Stimulated activated CD8-positive, alpha-beta memory T cell treated with anti-CD3 and anti-CD28 coated beads, Interleukin-12 subunit alpha, Interleukin-12 subunit beta, amount 100 ng/mL, for 1 hour (primary cell): ENCODE measurements around the gene CCDC107.
"Not testable (repeated sequence)": the region's sequence is repeated elsewhere in the genome, so short reads cannot be mapped to it uniquely, and the experiment has no call there.

Source experiments
- DNase-seq: peaks from one replicate; pipeline ENCODE4 v3.0.0-alpha.2; 2020; ENCODE audit warnings: low read depth

CCDC107 gene

DNA sequence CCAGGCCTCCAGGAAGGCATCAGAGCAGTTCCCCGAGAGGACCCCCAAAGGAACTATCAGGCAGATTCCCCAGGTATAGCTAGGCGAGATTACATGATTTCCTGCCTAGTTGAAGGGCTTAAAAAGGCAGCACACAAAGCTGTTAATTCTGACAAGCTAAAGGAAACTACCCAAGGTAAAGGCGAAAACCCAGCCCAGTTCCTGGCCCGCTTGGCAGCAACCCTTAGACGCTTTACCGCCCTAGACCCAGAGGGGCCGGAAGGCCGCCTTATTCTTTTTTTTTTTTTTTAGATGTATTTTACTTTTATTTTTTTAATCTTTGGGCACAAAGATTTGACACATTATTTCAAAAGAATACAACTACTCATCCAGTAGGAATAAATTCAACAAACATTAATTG, 19.3 kb upstream of the CCDC107 start:
- DNase-seq: not testable (repeated sequence)

DNA sequence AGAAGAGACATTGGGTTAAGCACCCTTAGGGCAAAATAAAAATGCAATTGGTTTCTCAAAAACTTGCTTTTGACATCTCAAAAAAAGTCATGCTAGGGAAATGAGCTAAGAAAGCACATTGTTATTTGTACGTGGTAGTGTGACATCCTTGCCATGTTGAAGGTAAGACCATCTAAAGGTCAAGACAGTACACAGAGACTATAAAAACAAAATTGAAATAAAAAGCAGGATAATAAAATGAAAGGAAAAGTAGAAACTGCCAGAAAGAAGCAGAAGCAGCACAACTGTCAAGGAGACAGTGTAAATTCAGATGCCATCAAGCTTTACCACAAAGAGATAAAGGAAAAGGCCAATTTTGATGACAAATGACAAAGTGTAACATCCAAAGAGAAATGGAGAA, 18.9 kb upstream of the CCDC107 start:
- DNase-seq: not testable (repeated sequence)

DNA sequence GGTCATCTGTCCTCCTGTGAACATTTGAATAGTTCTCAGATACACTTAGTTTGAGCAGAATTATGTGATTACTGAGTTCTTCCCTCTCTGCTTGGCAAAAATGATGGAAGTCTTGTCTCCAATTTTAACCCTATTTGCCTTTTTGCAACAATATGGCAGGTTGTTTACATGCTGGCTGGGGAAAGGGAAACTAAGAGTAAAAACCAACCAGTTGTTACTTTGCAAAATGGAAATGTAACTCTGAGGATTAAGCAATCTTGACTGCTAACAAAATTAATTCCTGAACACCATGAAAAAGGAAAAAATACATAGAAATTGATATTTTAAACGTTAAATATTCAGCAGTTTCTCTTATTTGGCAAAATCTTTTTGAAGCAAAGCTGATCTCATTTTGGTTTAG, 18.5 kb upstream of the CCDC107 start:
- DNase-seq: no peak

DNA sequence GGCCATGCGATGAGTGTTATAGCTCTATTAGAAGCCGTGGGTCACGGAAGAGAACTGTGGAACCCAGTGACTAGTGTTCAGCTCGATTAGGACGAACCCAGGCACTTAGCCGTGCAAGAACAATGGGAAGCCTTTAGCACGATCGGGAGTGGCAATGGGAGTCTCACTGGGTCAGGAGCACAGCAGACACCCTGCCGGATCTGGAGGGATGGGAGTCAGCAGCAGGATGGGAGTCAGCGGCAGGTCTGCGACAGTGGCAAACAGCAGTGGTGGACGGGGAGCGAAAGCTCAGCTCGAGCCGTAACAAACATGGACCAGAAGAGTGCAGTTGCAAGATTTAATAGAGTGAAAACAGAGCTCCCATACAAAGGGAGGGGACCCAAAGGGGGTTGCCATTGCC, 17.7 kb upstream of the CCDC107 start:
- not testable (repeated sequence) for DNase-seq

DNA sequence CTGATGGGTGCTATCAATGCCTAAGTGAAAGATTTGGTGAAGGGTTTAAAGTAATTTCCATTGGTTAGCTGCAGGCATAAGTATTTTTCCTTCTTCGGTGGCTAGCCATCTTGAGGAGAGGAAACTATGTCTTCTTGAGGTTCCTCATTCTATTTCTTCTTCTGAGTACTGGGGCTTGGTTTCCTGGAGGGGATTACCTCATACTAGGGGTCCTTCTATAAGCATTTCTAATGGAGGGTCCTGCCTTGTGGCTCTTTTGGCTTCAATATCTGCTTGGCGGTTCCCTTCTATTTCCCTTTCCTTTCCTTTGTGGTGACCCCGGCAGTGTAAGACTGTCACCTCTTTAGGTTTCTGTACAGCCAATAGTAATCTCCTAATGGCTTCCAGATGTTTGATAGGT, 16.6 kb upstream of the CCDC107 start:
- DNase-seq: not testable (repeated sequence)

DNA sequence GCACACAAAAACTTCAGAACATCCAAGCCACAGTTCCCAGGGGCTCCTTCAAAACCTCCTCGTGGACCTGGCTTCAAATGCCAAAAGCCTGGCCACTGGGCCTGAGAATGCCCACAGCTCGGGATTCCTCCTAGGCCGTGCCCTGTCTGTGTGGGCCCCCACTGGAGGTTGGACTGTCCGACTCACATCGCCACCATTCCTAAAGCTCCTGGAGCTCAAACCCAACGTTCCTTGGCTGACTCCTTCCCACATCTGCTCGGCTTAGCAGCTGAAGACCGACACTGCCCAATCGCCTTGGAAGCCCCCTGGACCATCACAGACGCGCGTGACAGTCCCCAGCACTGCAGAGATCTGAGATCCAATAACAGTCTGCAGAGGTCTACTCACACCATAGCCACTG, 15.0 kb upstream of the CCDC107 start:
- no peak for DNase-seq

DNA sequence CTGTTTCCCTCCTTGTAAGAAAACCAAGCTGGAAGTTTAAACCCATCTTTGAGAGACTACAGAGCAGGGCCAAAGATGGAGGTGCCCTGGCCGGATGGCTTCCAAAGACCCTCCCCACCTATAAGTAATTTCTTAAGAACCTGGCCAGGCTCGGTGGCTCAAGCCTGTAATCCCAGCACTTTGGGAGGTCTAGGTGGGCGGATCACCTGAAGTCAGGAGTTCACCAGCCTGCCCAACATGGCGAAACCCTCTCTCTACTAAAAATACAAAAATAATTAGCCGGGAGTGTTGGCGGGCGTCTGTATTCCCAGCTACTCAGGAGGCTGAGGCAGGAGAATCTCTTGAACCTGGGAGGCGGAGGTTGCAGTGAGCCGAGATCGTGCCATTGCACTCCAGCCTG, 12.4 kb upstream of the CCDC107 start:
- not testable (repeated sequence) for DNase-seq

DNA sequence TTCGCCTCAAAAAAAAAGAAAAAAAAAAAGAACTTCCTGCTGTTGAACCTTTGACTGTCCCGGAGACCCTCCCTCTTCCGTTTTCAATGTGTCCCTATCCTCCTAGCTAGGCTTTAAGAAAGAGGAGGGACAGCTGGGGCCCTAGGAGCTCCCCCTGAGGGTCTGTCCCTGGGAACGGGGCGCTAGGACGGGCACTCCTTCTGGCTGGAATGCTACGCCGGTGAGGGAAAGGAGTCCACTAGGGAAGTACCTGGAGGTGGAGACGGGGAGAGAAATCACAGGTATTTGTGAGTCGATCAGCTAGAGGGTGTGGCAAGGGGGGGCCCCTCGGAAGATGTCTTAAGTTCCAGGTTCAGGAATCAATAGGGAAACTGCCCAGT, 11.9 kb upstream of the CCDC107 start:
- no peak for DNase-seq

DNA sequence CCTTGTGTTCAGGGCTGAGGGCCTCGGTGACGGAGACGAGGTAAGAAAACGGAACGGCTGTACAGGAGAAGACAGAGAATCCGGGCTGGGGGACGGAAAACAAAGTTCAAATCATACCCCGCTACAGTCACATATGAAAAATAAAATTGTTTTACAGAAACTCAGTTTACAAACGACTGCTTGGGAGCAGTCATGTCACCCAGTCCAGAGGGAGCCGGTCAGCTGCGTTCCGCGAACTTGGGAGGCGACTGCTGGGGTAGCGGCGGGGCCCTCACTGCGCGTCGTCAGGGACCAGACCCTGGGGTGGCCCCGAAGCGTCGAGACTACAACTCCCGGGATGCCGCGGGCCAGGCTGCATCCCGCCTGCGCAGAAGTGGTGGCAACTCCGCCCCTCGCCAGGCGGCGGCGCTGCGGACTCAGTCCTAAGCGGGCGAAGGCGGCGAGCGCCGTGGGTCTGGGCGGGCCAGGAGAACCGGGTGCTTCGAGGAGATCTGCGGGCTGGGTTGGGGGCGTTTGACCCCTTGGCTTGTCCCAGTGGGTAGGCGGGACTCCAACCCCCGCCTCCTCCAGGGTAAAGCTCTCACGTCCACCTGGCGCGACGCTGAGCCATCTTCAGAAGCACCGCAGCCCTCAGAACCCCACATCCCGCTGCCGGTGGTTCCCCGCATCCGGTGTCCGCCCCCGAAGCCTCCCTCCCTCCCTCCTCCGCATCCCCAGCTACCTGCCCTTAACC, 11.4 kb upstream of the CCDC107 start:
- DNase-seq: peak; percentile 83

DNA sequence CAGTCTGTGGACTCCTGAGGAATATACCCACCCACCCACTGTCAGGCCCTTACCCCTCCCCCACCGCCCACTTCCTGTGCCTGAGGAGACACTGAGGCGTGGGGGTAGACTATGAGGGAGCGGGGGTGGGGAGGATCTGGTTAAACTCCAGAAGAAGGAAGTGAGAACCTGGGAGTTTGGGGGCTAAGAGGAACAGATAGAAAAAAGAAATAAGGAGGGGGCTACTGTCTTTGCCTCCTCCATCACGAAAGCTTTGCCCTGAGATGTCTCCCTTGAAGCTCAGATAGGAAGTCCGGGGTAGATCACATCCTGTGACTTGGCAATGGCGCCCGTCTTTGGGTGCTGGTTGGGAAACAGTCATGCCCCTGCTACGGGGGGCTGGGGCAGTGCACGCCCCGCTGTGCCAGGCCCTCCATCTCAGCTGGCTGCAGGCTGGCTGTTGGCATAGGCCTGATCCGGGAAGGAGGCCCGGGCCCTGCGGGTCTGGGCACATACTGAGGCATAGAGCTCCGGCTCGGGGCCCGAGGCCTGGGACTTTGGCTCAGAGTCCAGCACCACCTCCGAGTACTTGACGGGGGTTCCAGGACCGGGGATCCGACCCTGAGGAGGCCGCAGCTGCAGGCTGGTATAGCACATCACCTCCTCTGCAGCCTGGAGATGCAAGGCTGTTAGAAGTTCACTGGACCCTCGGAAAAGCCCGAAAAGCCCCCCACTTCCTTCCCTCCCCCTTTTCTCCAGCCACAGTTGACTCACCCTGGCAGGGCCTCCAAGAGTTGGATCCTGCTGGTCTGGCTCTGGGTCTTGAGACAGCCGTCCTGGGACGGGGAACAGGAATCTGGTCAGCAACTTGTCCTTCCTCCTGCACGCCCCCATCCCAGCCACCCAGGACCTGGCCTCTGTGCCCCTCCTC, 8.4 kb upstream of the CCDC107 start:
- DNase-seq: no peak

DNA sequence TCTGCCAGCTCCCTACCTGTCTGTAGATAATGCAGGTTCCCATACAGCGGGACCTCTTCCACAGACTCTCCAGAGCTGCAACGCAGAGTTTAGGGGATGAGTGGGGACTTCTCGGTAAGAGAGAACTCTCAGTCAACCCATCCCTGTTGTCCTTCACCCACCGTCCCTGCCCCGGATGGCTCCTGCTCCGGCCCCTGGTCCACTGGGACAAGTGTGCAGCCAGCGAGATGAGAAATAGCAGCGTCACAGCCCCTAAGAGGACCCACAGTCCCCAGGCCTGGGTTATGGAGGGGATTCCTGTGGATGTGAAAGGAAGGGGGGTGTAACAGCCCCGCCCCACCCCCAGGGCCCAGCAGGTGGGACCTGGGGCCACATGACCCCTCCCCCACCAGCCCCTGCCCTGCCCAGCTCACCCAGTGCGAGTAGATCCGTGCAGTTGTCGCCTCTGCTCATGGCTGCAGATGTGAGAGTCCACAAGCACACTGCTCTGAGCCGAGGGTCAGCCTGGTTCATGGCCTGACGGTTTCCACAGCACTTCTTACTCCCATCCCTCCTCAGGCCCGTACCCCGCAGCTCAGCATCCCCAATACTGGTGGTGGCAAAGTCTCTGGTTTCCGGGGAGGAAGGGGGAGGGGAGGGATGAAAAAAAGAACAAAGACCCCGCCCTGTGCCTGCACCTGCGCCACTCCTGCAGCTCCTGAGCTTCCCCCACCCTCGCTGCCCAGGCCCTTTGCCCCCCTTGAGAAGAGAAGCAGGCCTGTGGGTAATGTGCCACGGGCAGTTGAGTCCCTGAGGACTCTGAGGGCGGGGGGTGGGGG, 7.5 kb upstream of the CCDC107 start, which contains the start of gene SIT1:
SIT1 (minus strand) TSS at position 591 of the 818 bp plus-strand sequence; CDS start at position 513, 78 bp downstream.
- DNase-seq: no peak

DNA sequence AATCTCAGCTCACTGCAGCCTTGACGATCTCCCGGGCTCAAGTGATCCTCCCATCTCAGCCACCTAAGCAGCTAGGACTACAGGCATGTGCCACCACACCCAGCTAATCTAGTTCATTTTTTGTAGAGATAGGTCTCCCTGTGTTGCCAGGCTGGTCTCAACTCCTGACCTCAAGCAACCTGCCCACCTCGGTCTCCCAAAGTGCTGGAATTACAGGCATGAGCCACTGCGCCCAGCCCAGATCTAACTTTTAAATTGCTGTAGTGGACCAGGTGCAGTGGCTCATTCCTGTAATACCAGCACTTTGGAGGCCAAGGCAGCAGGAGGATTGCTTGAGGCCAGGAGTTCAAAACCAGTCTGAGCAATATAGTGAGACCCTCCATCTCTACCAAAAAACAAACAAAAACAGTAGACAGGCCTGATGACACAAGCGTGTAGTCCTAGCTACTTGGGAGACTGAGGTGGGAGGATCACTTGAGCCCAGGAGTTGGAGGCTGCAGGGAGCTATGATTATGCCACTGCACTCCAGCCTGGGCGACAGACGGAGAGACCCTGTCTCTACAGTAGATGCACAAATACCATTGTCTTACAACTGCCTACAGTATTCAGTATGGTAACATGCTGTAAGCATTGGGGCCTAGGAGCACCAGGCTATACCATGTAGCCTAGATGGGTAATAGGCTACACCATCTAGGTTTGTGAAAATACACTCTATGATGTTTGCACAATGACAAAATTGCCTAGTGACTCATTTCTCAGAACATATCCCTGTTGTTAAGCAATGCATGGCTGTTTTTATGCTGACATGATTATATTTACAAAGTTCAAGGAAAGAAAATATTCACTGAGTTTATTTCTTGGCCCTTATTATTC, 5.9 kb upstream of the CCDC107 start:
- no peak for DNase-seq

DNA sequence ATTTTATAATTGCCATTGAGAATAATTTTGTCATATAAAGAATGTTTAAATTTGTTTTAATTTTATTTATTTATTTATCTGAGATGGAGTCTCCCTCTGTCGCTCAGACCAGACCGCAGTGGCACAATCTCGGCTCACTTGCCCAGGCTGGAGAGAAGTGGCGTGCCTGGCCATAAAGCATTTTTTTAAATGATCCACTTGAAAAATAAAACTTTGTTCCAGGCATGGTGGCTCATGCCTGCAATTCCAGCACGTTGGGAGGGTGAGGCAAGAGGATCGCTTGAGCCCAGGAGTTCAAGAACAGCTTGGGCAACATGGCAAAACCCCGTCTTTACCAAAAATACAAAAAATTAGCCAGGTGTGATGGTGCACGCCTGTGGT, 5.3 kb upstream of the CCDC107 start:
- no peak for DNase-seq

DNA sequence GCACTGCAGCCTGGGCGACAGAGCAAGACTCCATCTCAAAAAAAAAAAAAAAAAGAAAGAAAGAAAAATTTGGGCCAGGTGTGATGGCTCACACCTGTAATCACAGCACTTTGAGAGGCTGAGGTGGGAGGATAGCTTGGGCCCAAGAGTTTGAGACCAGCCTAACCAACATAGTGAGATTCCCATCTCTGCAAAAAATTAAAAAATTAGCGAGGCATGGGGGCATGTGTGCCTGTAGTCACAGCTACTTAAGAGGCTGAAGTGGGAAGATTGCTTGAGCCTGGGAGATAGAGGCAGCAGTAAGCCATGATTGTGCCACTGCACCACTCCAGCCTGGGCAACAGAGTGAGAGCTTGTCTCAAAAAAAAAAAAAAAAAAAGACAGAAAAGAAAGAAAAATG, 4.5 kb upstream of the CCDC107 start:
- no peak for DNase-seq

DNA sequence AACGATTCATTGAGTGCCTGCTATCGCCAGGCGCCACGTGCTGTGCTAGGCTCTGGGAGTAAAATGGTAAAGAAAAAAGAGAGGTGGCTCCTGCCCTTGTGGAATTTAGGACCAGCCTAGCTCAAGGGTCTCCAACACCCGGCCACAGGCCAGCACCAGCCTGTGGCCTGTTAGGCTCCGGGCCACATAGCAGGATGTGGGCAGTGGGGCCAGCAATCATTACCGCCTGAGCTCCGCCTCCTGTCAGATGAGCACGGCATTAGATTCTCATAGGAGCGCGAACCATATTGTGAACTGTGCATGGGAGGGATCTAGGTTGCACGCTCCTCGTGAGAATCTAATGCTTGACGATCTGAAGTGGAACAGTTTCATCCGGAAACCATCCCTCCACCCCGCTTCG, 1.7 kb upstream of the CCDC107 start:
- DNase-seq: no peak

DNA sequence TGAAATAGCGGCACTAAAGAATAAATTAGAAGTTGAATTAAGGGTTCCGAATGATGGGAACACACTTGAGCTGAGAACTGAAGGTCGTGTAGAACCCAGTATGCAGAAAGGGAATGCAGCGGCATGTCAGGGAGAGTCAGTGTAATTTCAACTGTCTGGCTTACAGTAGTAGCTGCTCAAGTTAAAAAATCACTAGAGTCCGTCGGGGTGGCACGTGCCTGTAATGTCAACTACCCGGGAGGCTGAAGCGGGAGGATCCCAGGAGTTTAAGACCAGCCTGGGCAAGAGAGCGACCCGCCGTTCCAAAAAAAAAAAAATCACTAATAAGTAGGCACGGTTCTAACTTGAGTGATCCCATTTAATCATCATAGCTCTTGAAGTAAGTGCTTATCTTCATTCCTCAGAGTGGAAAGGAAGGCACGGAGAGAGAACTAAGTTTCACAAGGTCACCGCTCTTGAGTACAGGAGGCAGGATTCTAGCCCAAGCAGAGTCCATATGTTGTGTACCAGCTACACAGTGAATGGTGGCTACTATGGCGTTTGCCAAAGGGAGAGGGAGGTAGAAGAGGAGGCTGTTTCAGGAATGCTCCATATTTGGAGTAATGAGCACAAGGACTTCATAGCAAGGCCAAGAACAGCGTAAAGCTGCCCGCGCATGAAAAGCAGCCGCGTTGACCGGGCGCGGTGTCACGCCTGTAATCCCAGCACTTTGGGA, 1.1 kb upstream of the CCDC107 start:
- no peak for DNase-seq

DNA sequence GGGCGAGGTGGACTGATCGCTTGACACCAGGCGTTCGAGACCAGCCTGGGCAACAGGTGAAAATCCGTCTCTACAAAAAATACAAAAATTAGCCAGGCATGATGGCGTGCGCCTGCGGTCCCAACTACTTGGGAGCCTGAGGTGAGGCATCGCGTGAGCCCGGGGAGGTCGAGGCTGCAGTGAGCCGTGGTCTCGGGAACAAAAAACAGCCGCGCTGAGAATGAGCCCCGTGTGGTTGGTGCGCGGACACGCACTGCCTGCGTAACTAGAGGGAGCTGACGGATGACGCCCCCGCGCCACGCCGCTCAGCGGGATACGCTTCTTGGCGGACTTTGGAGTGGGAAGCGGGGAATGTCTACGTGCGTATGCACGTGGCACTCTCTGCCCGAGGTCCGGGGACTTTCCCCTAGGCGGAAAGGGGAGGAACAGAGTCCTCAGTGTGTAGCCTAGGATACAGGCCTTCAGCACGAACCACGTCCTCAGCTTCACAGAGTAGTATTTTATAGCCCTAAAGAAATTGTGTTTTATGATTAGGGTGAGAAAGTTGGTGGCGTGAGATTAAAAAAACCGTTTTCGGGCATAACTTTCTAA, 451 bp upstream of the CCDC107 start, which contains the start of gene RMRP:
RMRP (minus strand) TSS at position 474 of the 591 bp plus-strand sequence.
- peak; percentile 78 for DNase-seq

DNA sequence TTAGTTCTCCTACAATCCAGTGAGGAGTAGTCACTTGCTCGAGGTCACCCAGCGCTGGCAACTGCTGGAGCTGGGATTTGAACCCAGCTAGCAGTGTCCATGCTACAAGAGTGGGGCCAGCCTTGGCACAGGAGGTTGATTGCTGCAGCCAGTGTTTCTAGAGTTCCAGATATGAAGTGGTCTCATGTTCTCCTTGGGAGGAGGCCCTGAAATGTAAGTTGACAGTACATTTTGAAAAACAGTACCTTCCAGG, 802 bp downstream of the CCDC107 start:
- DNase-seq: no peak

DNA sequence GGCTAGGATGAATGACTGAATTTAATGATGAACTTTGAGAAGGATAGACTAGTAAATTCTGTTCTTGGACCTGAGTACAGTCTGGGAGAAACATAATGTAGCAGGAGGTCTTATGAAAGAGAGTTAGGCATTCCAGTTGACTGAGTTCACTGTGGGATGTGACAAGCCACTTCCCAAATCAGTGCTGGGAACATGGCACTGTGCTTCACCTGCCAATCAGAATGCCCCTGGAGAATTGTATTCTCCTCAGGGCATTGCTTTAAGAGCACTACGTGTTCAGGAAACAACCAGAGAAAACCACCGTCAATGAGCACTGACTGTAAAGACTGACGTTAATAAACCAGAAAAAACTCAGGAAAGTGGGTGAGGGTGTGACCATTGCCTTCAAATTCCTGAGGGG, 1.2 kb downstream of the CCDC107 start:
- DNase-seq: no peak

DNA sequence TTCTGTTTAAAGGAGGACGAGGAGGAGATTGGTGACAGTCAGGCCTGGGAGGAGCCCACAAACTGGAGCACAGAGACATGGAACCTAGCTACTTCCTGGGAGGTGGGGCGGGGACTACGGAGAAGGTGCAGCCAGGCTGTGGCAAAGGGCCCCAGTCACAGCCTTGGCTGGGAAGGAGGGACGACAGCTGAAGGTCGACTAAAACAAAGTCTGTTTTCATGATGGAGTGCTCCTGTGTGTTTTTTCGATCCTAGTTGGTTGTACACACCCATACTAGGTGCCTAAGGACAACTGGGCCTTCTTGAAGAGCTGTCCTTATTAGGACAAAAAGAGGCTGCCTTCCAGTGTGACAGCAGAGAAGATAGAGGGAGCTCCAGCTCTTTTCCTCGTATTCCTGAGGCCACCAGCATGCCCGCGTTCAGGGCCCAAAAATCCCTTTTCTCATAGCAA, 2.9 kb downstream of the CCDC107 start:
- DNase-seq: no peak
